ENCODE results near the gene TENT5A. TPM values are rescaled to one million over a fixed set of nuclear protein-coding genes. Genes with fewer than 3 reads are reported as not detected.

TENT5A gene
- total RNA-seq, 1 donor from 2014 or later: 2.3 TPM

DNA sequence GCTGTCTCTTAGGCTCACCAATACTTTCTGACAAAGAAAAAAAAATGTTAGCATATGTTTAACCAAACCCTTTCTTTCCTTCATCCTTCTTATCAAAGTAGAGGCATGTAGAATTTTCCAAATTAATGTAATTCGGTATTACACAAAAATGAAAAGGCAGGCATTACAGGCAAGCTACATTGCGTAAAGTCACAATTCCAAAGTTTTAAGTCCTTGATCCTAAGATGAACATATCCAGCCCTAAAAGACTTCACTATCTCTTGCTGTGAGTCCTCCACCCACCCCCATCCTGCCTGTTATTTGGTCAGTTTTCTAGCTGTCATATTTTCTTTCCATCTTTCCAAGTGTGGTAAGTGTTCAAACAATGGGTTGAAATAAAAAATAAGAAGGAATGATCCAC is 12.1 kb upstream of the TENT5A start:
- H3K27me3 Mint-ChIP-seq (ENCODE audit: unreplicated experiment): no peaks in the 10 kb centered on the region
- H3K4me3 Mint-ChIP-seq (ENCODE audit: unreplicated experiment): no peak overlapping the region
- H3K36me3 Mint-ChIP-seq (ENCODE audit: low read depth, unreplicated experiment): no peaks in the 10 kb centered on the region
- TF ChIP-seq, protein P1, sequence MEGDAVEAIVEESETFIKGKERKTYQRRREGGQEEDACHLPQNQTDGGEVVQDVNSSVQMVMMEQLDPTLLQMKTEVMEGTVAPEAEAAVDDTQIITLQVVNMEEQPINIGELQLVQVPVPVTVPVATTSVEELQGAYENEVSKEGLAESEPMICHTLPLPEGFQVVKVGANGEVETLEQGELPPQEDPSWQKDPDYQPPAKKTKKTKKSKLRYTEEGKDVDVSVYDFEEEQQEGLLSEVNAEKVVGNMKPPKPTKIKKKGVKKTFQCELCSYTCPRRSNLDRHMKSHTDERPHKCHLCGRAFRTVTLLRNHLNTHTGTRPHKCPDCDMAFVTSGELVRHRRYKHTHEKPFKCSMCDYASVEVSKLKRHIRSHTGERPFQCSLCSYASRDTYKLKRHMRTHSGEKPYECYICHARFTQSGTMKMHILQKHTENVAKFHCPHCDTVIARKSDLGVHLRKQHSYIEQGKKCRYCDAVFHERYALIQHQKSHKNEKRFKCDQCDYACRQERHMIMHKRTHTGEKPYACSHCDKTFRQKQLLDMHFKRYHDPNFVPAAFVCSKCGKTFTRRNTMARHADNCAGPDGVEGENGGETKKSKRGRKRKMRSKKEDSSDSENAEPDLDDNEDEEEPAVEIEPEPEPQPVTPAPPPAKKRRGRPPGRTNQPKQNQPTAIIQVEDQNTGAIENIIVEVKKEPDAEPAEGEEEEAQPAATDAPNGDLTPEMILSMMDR (IDR thresholded peaks at IDR 0.05; ENCODE audit: unreplicated experiment): no peak
- H3K27ac Mint-ChIP-seq (ENCODE audit: unreplicated experiment): no peak overlapping the region
- no peak for DNase-seq (ENCODE audit: low spot score)
- H3K4me1 Mint-ChIP-seq (ENCODE audit: unreplicated experiment): peaks cover 4% of the 10 kb centered on the region
- no peaks in the 10 kb centered on the region for H3K9me3 Mint-ChIP-seq (ENCODE audit: unreplicated experiment)

DNA sequence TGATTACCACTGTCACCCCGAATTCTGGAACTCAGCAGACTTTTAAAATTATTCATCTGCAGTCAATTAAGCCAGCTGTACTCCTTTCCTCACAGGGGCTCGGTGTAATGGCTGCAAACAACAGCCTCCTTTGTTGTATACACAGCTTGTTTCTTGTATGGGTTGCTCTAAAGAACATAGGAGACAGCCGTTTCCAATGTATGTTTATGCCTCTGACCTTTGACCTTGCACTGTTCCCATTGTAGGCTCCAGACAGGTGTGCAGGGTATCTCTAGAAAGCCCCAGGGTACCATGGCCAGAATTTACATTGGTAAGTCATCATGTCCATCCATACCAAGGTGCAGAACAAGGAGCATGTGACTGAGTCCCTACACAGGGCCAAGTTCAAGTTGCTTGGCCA is 11.5 kb upstream of the TENT5A start:
- TF ChIP-seq, protein P1 (IDR thresholded peaks at IDR 0.05; ENCODE audit: unreplicated experiment): no peak
- H3K36me3 Mint-ChIP-seq (ENCODE audit: low read depth, unreplicated experiment): no peaks in the 10 kb centered on the region
- H3K27ac Mint-ChIP-seq (ENCODE audit: unreplicated experiment): no peak overlapping the region
- H3K4me3 Mint-ChIP-seq (ENCODE audit: unreplicated experiment): no peak overlapping the region
- peaks cover 4% of the 10 kb centered on the region for H3K4me1 Mint-ChIP-seq (ENCODE audit: unreplicated experiment)
- no peaks in the 10 kb centered on the region for H3K9me3 Mint-ChIP-seq (ENCODE audit: unreplicated experiment)
- no peak for DNase-seq (ENCODE audit: low spot score)
- no peaks in the 10 kb centered on the region for H3K27me3 Mint-ChIP-seq (ENCODE audit: unreplicated experiment)

DNA sequence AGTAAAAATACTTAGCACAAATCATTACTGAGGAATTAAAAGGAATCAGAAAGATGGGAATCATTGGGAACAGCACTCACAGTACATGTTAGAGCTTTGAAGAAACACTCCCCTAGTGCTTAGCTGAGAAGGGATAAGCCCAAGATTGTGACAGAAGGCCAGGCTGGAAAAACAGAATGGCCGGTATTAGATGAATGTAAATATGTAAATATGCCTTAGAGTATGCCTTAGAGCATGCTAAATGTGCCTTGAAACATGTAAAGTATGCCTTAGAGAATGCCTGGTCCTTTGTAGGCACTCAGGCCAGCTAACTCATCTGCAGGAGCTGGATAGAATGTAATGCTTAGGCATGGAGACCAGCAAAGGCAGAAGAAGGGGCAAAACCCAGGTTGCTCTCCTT is 10.6 kb upstream of the TENT5A start:
- Mint-ChIP-seq H3K4me3 (ENCODE audit: unreplicated experiment) (no peak overlapping the region), H3K27me3 (ENCODE audit: unreplicated experiment) (no peaks in the 10 kb centered on the region), H3K9me3 (ENCODE audit: unreplicated experiment) (no peaks in the 10 kb centered on the region), H3K27ac (ENCODE audit: unreplicated experiment) (no peak overlapping the region), H3K4me1 (ENCODE audit: unreplicated experiment) (peaks cover 4% of the 10 kb centered on the region), H3K36me3 (ENCODE audit: low read depth, unreplicated experiment) (no peaks in the 10 kb centered on the region)
- TF ChIP-seq, protein P1 (IDR thresholded peaks at IDR 0.05; ENCODE audit: unreplicated experiment): no peak
- DNase-seq (ENCODE audit: low spot score): no peak

DNA sequence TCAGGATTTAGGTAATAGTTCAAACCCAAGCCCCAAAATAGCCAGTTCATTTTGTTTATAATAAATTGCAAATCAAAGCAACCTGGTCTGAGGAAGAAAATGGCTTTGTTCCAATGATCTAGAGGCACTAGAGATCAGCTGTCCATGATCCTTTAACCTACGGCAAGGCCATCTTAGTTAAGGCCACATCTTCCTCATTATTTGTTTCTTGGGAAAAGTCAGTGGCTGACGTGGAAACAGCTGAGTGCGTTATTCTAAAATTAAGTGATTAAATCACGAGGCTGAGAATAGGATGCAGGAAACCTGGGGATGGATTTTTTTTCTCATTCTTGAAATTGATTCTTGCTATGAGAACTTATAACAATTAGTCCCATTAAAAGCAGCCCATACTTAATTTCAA is 10.1 kb upstream of the TENT5A start:
- no peak for DNase-seq (ENCODE audit: low spot score)

DNA sequence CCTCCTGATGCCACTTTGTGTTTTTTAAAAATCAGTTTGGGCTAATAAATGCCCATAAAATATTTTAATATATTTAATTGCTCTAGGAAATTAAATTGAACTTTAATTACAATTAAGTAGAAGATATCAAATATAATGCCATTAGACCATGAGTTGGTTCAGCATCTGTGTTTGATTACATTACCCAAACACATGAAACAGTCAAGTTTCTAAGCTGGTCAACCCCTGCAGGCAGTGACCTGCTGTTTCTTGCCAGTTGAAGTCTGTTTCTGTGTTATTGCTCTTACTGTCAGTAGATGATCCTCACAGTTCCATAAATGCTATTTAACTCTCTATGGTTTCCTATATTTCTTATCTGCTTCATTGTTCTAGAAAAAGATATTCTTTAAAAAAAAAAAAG is 9.7 kb upstream of the TENT5A start:
- no peak for DNase-seq (ENCODE audit: low spot score)
- Mint-ChIP-seq H3K9me3 (ENCODE audit: unreplicated experiment) (no peaks in the 10 kb centered on the region), H3K36me3 (ENCODE audit: low read depth, unreplicated experiment) (no peaks in the 10 kb centered on the region), H3K27ac (ENCODE audit: unreplicated experiment) (no peak overlapping the region), H3K27me3 (ENCODE audit: unreplicated experiment) (no peaks in the 10 kb centered on the region), H3K4me1 (ENCODE audit: unreplicated experiment) (peaks cover 4% of the 10 kb centered on the region), H3K4me3 (ENCODE audit: unreplicated experiment) (no peak overlapping the region)
- TF ChIP-seq, protein P1 (IDR thresholded peaks at IDR 0.05; ENCODE audit: unreplicated experiment): no peak

More for the DNA sequence above, 10.1 kb upstream of the TENT5A start:
- Mint-ChIP-seq H3K36me3 (ENCODE audit: low read depth, unreplicated experiment) (no peaks in the 10 kb centered on the region), H3K27me3 (ENCODE audit: unreplicated experiment) (no peaks in the 10 kb centered on the region), H3K27ac (ENCODE audit: unreplicated experiment) (no peak overlapping the region), H3K4me1 (ENCODE audit: unreplicated experiment) (peaks cover 4% of the 10 kb centered on the region), H3K9me3 (ENCODE audit: unreplicated experiment) (no peaks in the 10 kb centered on the region), H3K4me3 (ENCODE audit: unreplicated experiment) (no peak overlapping the region)
- TF ChIP-seq, protein P1 (IDR thresholded peaks at IDR 0.05; ENCODE audit: unreplicated experiment): no peak
